ENCODE measurements around the gene KICS2. TPM values are rescaled to one million over a fixed set of nuclear protein-coding genes. Genes with fewer than 3 reads are reported as not detected.

KICS2 gene
- total RNA-seq, 4 donors from 2014 or later = 1.6 to 21.3 (median 9.6) TPM

DNA sequence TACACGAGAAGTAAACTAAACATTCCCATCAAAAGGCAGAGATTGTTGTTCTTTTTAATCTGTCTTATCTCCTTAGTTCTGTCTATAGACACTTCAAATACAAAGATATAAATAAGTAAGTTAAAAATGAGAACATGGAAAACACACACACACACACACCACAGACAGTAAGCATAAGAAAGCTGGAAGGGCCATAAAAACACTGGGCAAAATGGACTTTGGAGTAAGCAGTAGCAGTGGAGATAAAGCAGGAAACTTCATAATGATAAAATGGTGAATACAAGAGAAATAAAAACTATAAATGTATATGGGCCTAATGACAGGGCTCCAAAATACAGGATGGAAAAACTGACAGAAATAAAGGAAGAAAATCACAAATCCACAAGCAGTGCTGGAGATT lies 32.6 kb downstream of the KICS2 start:
- peaks cover 0 to 7% (median 0%) of the 10 kb centered on the region in 3 donors for H3K36me3 ChIP-seq
- no peak for DNase-seq
- H3K4me1 ChIP-seq = no peaks in the 10 kb centered on the region
- H3K4me3 ChIP-seq = no peak overlapping the region
- H3K9me3 ChIP-seq = no peaks in the 10 kb centered on the region
- TF ChIP-seq POLR2A (IDR thresholded peaks at IDR 0.05) = no peak
- TF ChIP-seq, protein P1, sequence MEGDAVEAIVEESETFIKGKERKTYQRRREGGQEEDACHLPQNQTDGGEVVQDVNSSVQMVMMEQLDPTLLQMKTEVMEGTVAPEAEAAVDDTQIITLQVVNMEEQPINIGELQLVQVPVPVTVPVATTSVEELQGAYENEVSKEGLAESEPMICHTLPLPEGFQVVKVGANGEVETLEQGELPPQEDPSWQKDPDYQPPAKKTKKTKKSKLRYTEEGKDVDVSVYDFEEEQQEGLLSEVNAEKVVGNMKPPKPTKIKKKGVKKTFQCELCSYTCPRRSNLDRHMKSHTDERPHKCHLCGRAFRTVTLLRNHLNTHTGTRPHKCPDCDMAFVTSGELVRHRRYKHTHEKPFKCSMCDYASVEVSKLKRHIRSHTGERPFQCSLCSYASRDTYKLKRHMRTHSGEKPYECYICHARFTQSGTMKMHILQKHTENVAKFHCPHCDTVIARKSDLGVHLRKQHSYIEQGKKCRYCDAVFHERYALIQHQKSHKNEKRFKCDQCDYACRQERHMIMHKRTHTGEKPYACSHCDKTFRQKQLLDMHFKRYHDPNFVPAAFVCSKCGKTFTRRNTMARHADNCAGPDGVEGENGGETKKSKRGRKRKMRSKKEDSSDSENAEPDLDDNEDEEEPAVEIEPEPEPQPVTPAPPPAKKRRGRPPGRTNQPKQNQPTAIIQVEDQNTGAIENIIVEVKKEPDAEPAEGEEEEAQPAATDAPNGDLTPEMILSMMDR (IDR thresholded peaks at IDR 0.05) = no peak
- no peaks in the 10 kb centered on the region for H3K27me3 ChIP-seq
- H3K27ac ChIP-seq = no peak overlapping the region

- H3K9me3 ChIP-seq = no peaks in the 10 kb centered on the region
- no peak overlapping the region for H3K4me3 ChIP-seq
- H3K36me3 ChIP-seq = no peaks in the 10 kb centered on the region
- no peaks in the 10 kb centered on the region for H3K4me1 ChIP-seq
- DNase-seq = no peak
- no peak overlapping the region for H3K27ac ChIP-seq
- TF ChIP-seq, protein P1 (IDR thresholded peaks at IDR 0.05) = no peak
- no peak for TF ChIP-seq POLR2A (IDR thresholded peaks at IDR 0.05)
- no peaks in the 10 kb centered on the region for H3K27me3 ChIP-seq
Observed at GRCh38 chr12:64187794-64188193, 34.3 kb downstream of the KICS2 start.

- no peaks in the 10 kb centered on the region for H3K27me3 ChIP-seq
- TF ChIP-seq, protein P1 (IDR thresholded peaks at IDR 0.05) = no peak
- TF ChIP-seq POLR2A (IDR thresholded peaks at IDR 0.05) = no peak
- no peak overlapping the region for H3K4me3 ChIP-seq
- H3K27ac ChIP-seq = no peak overlapping the region
- H3K9me3 ChIP-seq = no peaks in the 10 kb centered on the region
- no peaks in the 10 kb centered on the region for H3K36me3 ChIP-seq
- H3K4me1 ChIP-seq = no peaks in the 10 kb centered on the region
- no peak for DNase-seq
Observed at GRCh38 chr12:64187370-64187769, 34.7 kb downstream of the KICS2 start.

DNA sequence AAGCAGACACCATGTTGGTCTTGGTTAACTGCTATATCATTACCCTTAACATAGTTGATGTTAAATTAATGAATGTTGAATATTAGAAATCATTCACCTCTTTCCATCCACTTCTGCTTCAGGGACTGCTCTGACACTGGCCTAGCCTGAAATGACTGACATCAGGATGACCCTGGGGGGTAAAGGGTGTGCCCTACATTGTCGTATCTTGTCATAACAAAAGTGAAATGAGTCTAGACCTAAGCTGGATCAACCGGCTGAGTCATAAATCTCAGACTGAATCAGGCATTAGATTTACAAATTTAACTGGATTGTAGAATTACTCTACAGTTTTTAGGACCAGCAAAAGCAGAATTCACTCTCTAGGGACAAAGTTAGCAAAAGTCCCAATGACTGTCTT lies 35.3 kb downstream of the KICS2 start:
- H3K27ac ChIP-seq = no peak overlapping the region
- no peaks in the 10 kb centered on the region for H3K27me3 ChIP-seq
- no peaks in the 10 kb centered on the region for H3K36me3 ChIP-seq
- no peaks in the 10 kb centered on the region for H3K9me3 ChIP-seq
- H3K4me3 ChIP-seq = no peak overlapping the region
- TF ChIP-seq, protein P1 (IDR thresholded peaks at IDR 0.05) = no peak
- TF ChIP-seq POLR2A (IDR thresholded peaks at IDR 0.05) = no peak
- no peaks in the 10 kb centered on the region for H3K4me1 ChIP-seq
- DNase-seq = no peak

GRCh38 chr12:64184216-64184615 lies 37.9 kb downstream of the KICS2 start:
- H3K4me1 ChIP-seq = no peaks in the 10 kb centered on the region
- DNase-seq = no peak
- TF ChIP-seq, protein P1 (IDR thresholded peaks at IDR 0.05) = no peak
- TF ChIP-seq POLR2A (IDR thresholded peaks at IDR 0.05) = no peak
- H3K4me3 ChIP-seq = no peak overlapping the region
- no peak overlapping the region for H3K27ac ChIP-seq
- H3K9me3 ChIP-seq = no peaks in the 10 kb centered on the region
- H3K36me3 ChIP-seq = no peaks in the 10 kb centered on the region
- H3K27me3 ChIP-seq = no peaks in the 10 kb centered on the region

Data from Peyer's patch (tissue), 4 donors.